Smooth muscle cell of the brain vasculature (primary cell): ENCODE data around the gene ASAP2.

Experiments used
- DNase-seq: peaks from one replicate; pipeline ENCODE4 v3.0.0-alpha.2; 2012; ENCODE audit warnings: low read depth, low spot score

The ASAP2 gene

GRCh38 chr2:9230051-9230802 is 23.6 kb downstream of the ASAP2 start:
- DNase-seq: no peak

GRCh38 chr2:9230881-9231280 is 24.3 kb downstream of the ASAP2 start:
- no peak for DNase-seq

GRCh38 chr2:9231291-9232165 is 24.9 kb downstream of the ASAP2 start:
- DNase-seq: no peak

- DNase-seq: no peak
These were observed 25.5 kb downstream of the ASAP2 start for GRCh38 chr2:9232166-9232479.

- no peak for DNase-seq
These were observed 26.3 kb downstream of the ASAP2 start for GRCh38 chr2:9232886-9233285.

- DNase-seq: no peak
These were observed 28.1 kb downstream of the ASAP2 start for GRCh38 chr2:9234680-9235146.

GRCh38 chr2:9235147-9236044 is 28.8 kb downstream of the ASAP2 start:
- no peak for DNase-seq

- no peak for DNase-seq
These were observed 29.4 kb downstream of the ASAP2 start for GRCh38 chr2:9236045-9236344.

- DNase-seq: no peak
These were observed 30.3 kb downstream of the ASAP2 start for GRCh38 chr2:9236867-9237266.

- no peak for DNase-seq
These were observed 31.2 kb downstream of the ASAP2 start for GRCh38 chr2:9237831-9238230.

GRCh38 chr2:9238591-9239326 is 32.1 kb downstream of the ASAP2 start:
- no peak for DNase-seq

GRCh38 chr2:9239616-9240015 is 33.0 kb downstream of the ASAP2 start:
- no peak for DNase-seq

GRCh38 chr2:9240745-9241144 is 34.1 kb downstream of the ASAP2 start:
- DNase-seq: no peak

- no peak for DNase-seq
These were observed 34.6 kb downstream of the ASAP2 start for GRCh38 chr2:9241233-9241632.

GRCh38 chr2:9243357-9243756 is 36.7 kb downstream of the ASAP2 start:
- DNase-seq: no peak

GRCh38 chr2:9244985-9245544 is 38.5 kb downstream of the ASAP2 start:
- DNase-seq: no peak

GRCh38 chr2:9247177-9247576 is 40.6 kb downstream of the ASAP2 start:
- no peak for DNase-seq

- DNase-seq: no peak
These were observed 41.2 kb downstream of the ASAP2 start for GRCh38 chr2:9247786-9248185.

GRCh38 chr2:9248363-9248762 is 41.8 kb downstream of the ASAP2 start:
- no peak for DNase-seq

GRCh38 chr2:9249020-9249800 is 42.6 kb downstream of the ASAP2 start:
- DNase-seq: no peak
